Naive B cell (primary cell): Measurements from ENCODE around the gene RRAGC. TPM values are rescaled to one million over a fixed set of nuclear protein-coding genes. Genes with fewer than 3 reads are reported as not detected.
"Not testable (repeated sequence)": the region's sequence is repeated elsewhere in the genome, so short reads cannot be mapped to it uniquely, and the experiment has no call there.

Source experiments
- ATAC-seq, 2 donors: fragments of 150-1000 bp; cut with Tn5 transposase; 2 replicates each; pipeline ENCODE4 v1.10.0; 2021; ENCODE audit warnings: low read depth in 2 of 2, mild to moderate bottlenecking in 2 of 2, moderate library complexity in 2 of 2
- DNase-seq: peaks from one replicate; pipeline ENCODE4 v3.0.0; 2022
- H3K27ac Mint-ChIP-seq, 6 donors: one replicate each; pipeline ENCODE4 v1.8.0; 2020 to 2022; ENCODE audit warnings: mild to moderate bottlenecking in 6 of 6, mixed read lengths in 6 of 6, moderate library complexity in 5 of 6, inconsistent platforms in 2 of 6
- H3K27me3 Mint-ChIP-seq, 3 donors: one replicate each; pipeline ENCODE4 v1.8.0; 2021 to 2022; ENCODE audit warnings: mixed read lengths in 3 of 3, mild to moderate bottlenecking in 1 of 3
- H3K36me3 Mint-ChIP-seq, 2 donors: one replicate each; pipeline ENCODE4 v1.8.0; 2020 to 2022; ENCODE audit warnings: mixed read lengths in 2 of 2, inconsistent platforms in 1 of 2, mild to moderate bottlenecking in 1 of 2
- H3K4me1 Mint-ChIP-seq, 3 donors: one replicate each; pipeline ENCODE4 v1.8.0; 2020 to 2022; ENCODE audit warnings: mixed read lengths in 3 of 3, inconsistent platforms in 1 of 3, mild to moderate bottlenecking in 1 of 3, moderate library complexity in 1 of 3
- H3K4me3 Mint-ChIP-seq, 8 donors: one replicate each; pipeline ENCODE4 v1.8.0; 2020 to 2022; ENCODE audit warnings: mild to moderate bottlenecking in 8 of 8, mixed read lengths in 8 of 8, moderate library complexity in 8 of 8, inconsistent platforms in 2 of 8
- H3K9me3 Mint-ChIP-seq, 7 donors: one replicate each; pipeline ENCODE4 v1.8.0; 2020 to 2022; ENCODE audit warnings: mixed read lengths in 7 of 7, mild to moderate bottlenecking in 5 of 7, inconsistent platforms in 2 of 7, moderate library complexity in 1 of 7
- polyA plus RNA-seq, 6 donors: library from polyadenylated mRNA; unstranded; fragments of 300-500 nt; fragmentation: Illumina TruSeq; gene quantifications; one replicate each; pipeline ENCODE4 v1.2.3, GENCODE V29; 2021; ENCODE audit warnings: low read depth in 6 of 6

RRAGC gene
- polyA plus RNA-seq, 6 donors from 2014 or later, result 13.9 to 18.7 (median 14.8) TPM

DNA sequence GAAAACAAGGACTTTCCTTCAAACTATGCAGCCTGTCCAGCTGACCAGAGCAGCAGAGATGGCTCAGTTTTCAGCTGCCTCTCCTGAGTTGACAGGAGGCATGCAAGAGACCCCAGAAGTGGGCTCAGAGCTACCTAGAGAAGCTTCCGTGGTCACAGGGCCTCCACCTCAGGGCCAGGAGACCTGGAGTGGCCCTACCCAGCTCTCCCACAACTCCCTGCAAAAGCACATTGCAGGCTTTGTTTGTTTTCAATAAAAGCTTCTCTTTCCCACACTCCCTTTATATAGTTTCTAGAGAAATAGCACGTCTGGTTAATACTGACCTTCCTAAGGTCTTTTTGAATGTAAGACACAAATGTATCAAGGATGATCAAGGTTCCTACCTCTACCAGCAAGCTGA, 40.1 kb downstream of the RRAGC start:
- no peak for DNase-seq
- H3K27me3 Mint-ChIP-seq, result peaks cover 68 to 73% (median 71%) of the 10 kb centered on the region in 3 donors
- H3K4me1 Mint-ChIP-seq, result peaks cover 0 to 16% (median 7%) of the 10 kb centered on the region in 3 donors
- H3K4me3 Mint-ChIP-seq, result peak overlapping the region in 1 of 8 donors; percentile 8
- H3K27ac Mint-ChIP-seq, result no peak overlapping the region
- no peak for ATAC-seq
- H3K36me3 Mint-ChIP-seq, result no peaks in the 10 kb centered on the region
- peaks cover 0 to 5% (median 2%) of the 10 kb centered on the region in 7 donors for H3K9me3 Mint-ChIP-seq

DNA sequence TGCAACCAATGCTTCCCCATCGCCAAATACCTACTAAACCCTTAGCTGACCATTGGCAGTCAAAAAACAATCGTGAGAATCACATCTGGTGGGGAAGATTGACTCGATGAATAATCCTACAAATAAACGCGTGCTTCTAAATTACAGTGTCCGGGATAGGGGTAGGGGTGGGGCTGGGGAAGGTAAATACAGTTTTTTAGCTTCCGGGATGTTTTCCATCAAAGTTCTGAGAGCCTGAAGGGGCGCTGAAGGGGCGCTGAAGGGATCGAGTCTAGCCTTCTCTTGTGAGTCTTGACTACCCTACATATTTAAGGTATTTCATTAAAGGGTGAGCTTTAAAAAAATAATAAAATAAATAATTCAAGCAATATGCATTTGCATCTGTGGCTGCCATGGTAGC, 40.5 kb downstream of the RRAGC start:
- Mint-ChIP-seq H3K36me3 (no peaks in the 10 kb centered on the region), H3K27me3 (peaks cover 72 to 74% (median 73%) of the 10 kb centered on the region in 3 donors), H3K4me3 (peak overlapping the region in 4 of 8 donors; percentile 32 to 59 (median 42)), H3K4me1 (peaks cover 0 to 17% (median 7%) of the 10 kb centered on the region in 3 donors), H3K27ac (no peak overlapping the region), H3K9me3 (peaks cover 0 to 5% (median 2%) of the 10 kb centered on the region in 7 donors)
- ATAC-seq, result no peak
- no peak for DNase-seq

DNA sequence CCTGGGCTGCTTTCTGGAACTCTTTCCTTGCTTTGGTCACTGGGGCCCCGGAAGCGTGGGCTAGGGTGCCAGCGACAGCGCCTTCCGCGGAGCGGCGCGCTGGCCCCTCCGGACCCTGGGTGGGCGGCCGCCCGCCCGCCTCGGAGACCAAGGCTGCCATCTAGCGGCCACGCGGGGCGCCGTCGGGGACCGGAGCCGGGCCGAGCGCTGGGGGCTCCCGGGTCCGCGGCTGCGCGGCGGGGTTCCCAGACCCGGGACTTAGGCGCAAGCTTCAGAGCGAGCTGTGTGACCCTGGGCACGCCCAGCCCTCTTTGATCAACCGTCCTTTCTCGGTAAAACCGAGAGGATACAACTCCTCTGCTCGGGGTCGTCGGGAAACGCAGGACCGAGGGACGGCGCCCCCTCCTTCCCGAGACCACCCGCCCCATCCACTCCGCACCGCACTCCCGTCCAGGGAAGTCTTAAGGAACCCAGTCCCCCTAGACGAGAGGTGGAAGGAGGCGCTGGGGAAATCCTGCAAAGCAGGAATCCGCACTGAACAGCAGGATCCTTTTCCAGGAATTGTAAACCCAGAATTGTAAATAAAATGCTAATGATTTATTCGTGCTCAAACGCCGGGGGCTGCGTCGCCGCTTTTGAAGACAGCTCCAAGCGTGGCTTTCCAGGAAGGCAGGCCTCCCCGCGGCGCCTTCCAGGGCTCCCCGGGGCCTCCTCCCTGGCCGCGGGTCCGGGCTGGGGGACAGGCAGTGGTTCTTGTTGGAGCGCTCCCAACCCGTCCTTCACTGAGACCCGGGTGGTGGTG, 41.2 kb downstream of the RRAGC start:
- H3K9me3 Mint-ChIP-seq, result peaks cover 0 to 5% (median 2%) of the 10 kb centered on the region in 7 donors
- H3K4me1 Mint-ChIP-seq, result peaks cover 0 to 17% (median 7%) of the 10 kb centered on the region in 3 donors
- no peaks in the 10 kb centered on the region for H3K36me3 Mint-ChIP-seq
- peak; percentile 44 for DNase-seq
- peaks cover 76 to 81% (median 80%) of the 10 kb centered on the region in 3 donors for H3K27me3 Mint-ChIP-seq
- H3K27ac Mint-ChIP-seq, result no peak overlapping the region
- peak; percentile 71 to 77 for ATAC-seq
- peak overlapping the region in 5 of 8 donors; percentile 32 to 62 (median 45) for H3K4me3 Mint-ChIP-seq

DNA sequence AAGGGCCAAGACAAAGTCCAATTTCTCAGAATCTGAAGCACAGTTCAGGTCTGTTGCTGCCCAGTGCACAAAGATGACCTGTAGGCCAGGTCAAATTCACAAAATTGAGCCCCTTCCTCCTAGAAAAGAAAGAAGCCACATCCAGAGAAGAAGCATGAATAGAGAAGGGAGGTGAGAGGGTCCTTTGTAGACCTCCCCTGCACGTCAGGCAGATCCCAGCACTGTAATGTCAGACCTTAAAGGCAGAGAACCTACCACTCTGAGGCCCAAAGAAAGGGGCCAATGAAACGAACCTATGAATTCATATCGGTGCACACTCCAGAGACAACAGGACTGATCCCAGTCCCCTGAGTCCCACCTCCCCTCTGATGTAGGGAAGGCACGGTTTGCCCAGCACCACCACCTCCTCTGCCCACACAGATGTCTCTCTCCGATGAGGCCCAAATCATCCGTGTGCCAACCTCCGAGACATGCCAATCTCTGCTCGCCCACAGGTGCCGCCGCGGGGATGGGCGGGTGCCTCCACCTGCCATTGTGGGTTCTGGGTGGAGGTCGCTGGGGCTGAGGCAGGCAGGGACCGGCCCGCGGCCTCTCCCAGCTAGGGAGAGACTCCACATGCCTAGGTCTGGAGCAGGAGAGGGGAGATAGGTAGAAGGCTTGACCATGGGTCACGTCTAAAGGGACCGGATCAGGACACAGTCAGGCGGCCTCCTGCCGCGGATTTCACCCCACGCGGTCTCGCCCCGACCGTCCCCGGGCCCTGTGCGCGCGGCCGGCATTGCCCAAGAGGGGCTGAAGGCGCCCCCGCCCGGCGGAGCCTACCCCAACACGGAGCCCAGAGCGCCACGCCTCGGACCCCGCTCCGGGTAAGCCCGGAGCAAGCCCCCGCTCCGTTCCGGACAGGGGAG, 42.1 kb downstream of the RRAGC start:
- Mint-ChIP-seq H3K4me1 (peaks cover 0 to 17% (median 7%) of the 10 kb centered on the region in 3 donors), H3K27ac (no peak overlapping the region), H3K36me3 (no peaks in the 10 kb centered on the region), H3K4me3 (peak overlapping the region in 4 of 8 donors; percentile 58 to 69 (median 63)), H3K9me3 (peaks cover 0 to 5% (median 2%) of the 10 kb centered on the region in 7 donors), H3K27me3 (peaks cover 78 to 86% (median 84%) of the 10 kb centered on the region in 3 donors)
- DNase-seq (peak; percentile 6), ATAC-seq (peak; percentile 5 to 20)

DNA sequence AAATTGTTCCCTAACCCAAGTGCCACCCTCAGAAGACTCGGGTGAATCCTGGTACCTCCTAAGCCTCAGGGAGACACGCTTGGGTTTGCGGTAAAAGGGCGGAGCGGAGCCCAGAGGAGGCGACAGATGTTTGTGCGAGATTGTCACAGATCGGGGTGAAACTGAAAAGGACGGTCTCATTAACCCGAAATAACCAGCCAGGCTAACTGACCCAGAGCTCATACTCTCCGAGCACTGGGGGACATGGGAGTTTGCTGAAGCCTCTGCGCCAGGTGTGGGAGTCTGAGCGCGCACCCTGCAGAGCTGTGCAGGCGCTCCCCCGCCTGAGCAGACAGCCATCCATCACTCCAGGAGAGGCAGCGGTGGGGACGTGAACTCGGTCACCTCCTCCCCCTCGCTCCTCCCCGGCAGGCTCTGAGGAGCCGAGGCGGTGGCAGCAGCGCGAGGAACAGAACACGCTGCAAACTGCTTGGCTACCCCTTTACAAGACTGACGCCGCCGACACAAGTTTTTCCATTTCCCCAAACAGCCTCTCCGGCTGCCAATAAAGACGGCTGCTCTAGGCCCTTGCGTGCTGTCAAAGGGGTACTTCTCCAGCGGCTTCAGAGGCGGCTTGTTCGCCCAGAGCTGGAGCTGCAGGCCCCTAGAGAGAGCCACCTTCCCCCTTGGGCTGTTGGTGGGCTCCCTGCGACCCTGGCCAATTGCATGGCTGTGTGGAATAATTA, 43.5 kb downstream of the RRAGC start:
- ATAC-seq, result no peak

DNA sequence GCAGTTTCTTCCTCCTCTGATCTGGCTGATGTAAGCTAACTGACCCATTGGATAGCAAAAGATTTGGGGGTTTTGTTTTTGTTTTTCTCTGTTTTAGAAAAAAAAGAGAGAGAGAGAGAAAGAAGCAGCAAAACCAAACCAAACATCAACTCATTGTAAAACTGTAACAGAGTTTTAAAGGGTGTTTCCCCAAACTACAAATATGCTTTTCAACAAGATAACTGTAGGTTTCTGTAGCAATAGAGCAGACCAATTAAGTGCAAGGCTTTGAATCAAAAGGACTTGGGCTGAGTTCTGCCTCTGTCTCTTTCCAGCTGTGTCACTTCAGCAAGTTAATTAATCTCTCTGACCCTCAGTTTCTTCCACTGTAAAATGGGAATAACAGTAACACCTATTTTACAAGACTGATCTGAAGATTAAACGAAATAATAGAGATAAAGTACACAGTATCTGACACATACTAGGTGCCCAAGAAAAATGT, 44.5 kb downstream of the RRAGC start:
- DNase-seq, result no peak
- ATAC-seq, result no peak

More for the DNA sequence above, 43.5 kb downstream of the RRAGC start:
- Mint-ChIP-seq H3K36me3 (no peaks in the 10 kb centered on the region), H3K4me1 (peaks cover 3 to 17% (median 7%) of the 10 kb centered on the region in 3 donors), H3K27ac (no peak overlapping the region), H3K9me3 (peaks cover 0 to 7% (median 2%) of the 10 kb centered on the region in 7 donors), H3K27me3 (peaks cover 76 to 86% (median 84%) of the 10 kb centered on the region in 3 donors), H3K4me3 (peak overlapping the region in 6 of 8 donors; percentile 5 to 70 (median 32))
- DNase-seq, result no peak

DNA sequence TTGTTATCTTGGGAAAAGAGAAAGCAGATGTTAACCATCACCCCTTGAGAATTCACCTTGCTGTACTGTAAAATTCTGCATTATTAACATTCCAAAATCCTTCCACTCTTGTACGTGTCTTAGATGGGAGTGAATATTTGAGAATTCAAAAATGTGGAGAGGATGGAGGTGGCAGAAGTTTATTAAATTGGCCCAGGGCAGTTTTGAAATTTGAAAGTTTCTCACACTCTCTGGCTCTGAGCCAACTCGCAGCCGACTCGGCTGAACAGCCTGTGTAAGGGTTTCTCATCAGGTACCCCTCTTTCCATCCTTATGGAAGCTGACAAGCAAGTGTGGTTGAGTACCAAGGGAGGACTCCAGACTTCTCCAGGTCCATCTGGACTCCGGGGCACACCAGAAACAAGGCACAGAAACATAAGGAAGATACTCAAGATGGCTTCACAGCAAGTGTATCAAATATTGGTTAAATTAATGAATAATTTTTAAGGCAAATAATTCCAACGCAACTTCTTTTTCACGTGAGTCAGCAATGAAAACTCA, 45.1 kb downstream of the RRAGC start:
- Mint-ChIP-seq H3K4me3 (no peak overlapping the region), H3K27ac (no peak overlapping the region), H3K36me3 (no peaks in the 10 kb centered on the region), H3K9me3 (peaks cover 0 to 7% (median 2%) of the 10 kb centered on the region in 7 donors), H3K27me3 (peaks cover 73 to 85% (median 83%) of the 10 kb centered on the region in 3 donors), H3K4me1 (peaks cover 3 to 17% (median 7%) of the 10 kb centered on the region in 3 donors)
- DNase-seq, result no peak
- ATAC-seq, result no peak

More for the DNA sequence above, 44.5 kb downstream of the RRAGC start:
- Mint-ChIP-seq H3K4me3 (no peak overlapping the region), H3K36me3 (no peaks in the 10 kb centered on the region), H3K27me3 (peaks cover 76 to 86% (median 83%) of the 10 kb centered on the region in 3 donors), H3K9me3 (peaks cover 0 to 7% (median 2%) of the 10 kb centered on the region in 7 donors), H3K27ac (no peak overlapping the region), H3K4me1 (peaks cover 3 to 17% (median 7%) of the 10 kb centered on the region in 3 donors)

DNA sequence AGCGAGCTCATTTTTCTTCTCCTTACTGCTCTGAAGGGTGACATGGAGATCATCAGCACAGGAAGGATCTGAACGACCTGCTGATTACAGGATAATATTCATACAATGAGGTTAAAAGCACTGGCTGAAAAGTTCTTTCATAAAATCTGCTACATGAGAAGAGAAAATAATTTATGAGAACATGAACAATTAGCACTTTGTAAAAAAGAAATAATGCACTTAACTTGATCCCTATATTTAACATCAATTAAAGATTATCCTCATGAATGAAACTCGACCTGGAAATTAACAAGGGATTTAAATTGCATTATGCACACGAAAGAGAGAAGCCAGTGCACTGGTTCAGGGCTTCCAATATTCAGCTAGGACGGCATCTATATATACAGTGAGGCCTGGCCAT, 46.6 kb downstream of the RRAGC start:
- Mint-ChIP-seq H3K4me3 (no peak overlapping the region), H3K4me1 (peaks cover 3 to 15% (median 7%) of the 10 kb centered on the region in 3 donors), H3K36me3 (no peaks in the 10 kb centered on the region), H3K9me3 (peaks cover 0 to 7% (median 2%) of the 10 kb centered on the region in 7 donors), H3K27me3 (peaks cover 75 to 95% (median 95%) of the 10 kb centered on the region in 3 donors), H3K27ac (no peak overlapping the region)
- no peak for ATAC-seq
- no peak for DNase-seq

DNA sequence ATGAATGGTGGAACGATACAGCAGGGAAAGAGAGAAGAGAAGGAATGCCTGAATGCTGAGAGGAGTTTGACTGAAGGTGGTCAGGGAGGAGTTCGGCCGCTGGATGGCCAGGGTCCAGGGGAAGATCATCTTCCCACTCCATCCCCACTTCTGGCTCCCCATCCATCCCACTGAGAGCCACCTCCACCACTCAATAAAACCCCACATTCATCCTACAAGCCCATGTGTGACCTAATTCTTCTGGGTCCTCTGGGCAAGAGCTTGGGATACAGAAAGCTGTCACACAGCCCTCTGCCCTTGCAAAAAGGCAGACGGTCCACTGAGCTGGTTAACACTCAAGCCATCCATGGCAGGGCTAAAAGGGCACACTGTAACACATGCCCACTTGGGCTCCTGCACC, 48.1 kb downstream of the RRAGC start:
- peaks cover 69 to 96% (median 95%) of the 10 kb centered on the region in 3 donors for H3K27me3 Mint-ChIP-seq
- H3K4me3 Mint-ChIP-seq, H3K9me3 Mint-ChIP-seq, DNase-seq, ATAC-seq, H3K27ac Mint-ChIP-seq, H3K36me3 Mint-ChIP-seq: not testable (repeated sequence)
- peaks cover 3 to 12% (median 7%) of the 10 kb centered on the region in 3 donors for H3K4me1 Mint-ChIP-seq

DNA sequence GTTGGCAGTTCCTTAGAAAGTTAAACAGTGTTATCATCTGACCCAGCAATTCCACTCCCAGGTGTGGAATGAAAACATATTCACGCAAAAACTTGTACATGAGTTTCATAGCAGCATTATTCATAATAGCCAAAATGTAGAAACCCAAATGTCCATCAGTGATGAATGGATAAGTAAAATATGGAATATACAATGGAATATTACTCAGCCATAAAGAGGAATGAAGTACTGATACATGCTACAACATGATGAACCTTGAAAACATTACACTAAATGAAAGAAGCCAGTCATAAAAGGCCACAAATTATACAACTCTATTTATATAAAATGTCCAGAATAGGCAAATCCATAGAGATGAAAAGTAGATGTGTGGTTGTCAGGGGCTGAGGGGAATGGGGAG, 53.5 kb downstream of the RRAGC start:
- Mint-ChIP-seq H3K4me1 (peaks cover 0 to 7% (median 4%) of the 10 kb centered on the region in 3 donors), H3K36me3 (no peaks in the 10 kb centered on the region), H3K27me3 (peaks cover 59 to 93% (median 82%) of the 10 kb centered on the region in 3 donors), H3K9me3 (peaks cover 0 to 6% (median 0%) of the 10 kb centered on the region in 7 donors), H3K27ac (no peak overlapping the region), H3K4me3 (no peak overlapping the region)
- DNase-seq (no peak), ATAC-seq (no peak)

DNA sequence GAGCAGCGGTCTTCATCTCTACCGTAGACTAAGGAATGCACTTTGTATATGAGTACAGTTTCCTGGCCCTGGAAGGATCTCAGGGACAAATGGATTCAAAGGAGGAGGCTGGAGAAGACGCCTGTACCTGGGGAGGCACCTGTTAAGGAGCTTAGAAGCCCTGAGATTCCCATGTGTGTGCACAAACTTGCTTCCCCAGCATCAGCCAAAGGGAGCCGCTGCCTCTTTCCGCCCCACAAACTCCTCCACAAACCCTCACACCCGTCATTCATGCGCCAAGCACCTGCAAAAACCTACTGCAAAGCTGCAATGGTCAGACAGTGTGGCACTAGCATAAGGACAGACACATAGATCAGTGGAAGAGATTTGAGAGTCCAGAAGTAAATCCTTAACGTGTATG, 54.5 kb downstream of the RRAGC start:
- Mint-ChIP-seq H3K4me3 (peak overlapping the region in 1 of 8 donors; percentile 39), H3K4me1 (peaks cover 0 to 7% (median 4%) of the 10 kb centered on the region in 3 donors), H3K36me3 (no peaks in the 10 kb centered on the region), H3K9me3 (peaks cover 0 to 7% (median 0%) of the 10 kb centered on the region in 7 donors), H3K27me3 (peaks cover 49 to 93% (median 72%) of the 10 kb centered on the region in 3 donors), H3K27ac (no peak overlapping the region)
- DNase-seq (no peak), ATAC-seq (no peak)
